Measurements from ENCODE around the gene FRMD4A.

FRMD4A gene

GRCh38 chr10:14039968-14040668, 290.6 kb downstream of the FRMD4A start:
- no peak for FAIRE-seq

DNA sequence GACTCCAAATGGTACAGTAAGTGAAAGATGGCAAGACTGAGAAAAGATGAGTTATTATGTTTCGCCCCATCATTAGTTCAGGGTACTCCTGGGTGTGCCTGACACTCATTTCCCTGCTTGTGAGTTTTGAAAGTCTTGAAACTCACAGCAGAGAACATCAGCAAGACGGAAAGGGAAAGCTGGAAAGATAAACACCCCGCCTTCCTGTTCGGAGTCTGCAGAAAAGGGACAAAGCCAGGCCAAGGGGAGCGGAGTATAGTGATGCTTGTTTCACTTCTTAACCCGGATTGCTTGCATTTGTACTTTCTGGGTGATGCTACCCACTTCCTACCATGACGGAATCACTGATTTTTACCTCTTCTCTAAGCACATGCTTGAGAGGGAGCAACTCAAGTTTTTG, 294.5 kb downstream of the FRMD4A start:
- no peak for FAIRE-seq

DNA sequence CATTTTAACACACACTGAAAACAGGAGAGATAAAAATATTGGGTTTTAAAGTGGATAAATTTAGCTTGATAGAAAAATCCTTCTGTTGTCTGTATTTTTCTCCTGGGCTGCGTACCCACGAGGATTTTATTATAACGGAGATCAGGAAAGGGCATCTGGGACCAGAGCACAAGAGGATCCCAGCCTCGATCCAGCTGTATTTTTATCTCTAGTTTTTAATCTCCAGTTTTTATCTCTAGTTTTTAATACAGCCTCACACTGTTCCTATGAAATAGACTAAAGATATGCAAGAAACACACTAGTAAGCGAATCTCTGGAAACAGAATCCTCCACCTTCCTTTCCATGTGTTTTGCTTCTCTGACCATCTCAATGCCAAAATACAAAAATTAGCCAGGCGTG, 295.2 kb downstream of the FRMD4A start:
- no peak for FAIRE-seq

- no peak for FAIRE-seq
Measured at GRCh38 chr10:14032406-14032998, 298.2 kb downstream of the FRMD4A start.

DNA sequence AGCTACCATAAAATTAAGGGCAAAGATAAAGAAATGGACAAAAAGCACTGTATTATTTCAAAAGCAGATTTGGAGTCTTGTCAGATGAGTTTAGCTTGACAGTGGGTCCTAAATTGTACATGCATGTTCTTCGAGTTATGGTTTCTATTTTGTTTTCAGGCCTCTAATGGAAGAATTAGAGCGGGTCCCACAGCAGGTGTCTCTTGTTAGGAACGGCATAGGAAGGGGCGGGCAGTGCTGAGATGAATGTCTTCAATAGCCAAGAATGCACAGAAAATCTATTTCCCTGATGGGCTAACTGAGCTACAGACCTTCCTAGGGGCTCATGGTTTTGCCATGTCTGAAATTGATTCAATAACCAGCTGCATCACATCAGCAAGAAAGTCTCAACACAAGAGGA, 304.4 kb downstream of the FRMD4A start:
- no peak for FAIRE-seq

DNA sequence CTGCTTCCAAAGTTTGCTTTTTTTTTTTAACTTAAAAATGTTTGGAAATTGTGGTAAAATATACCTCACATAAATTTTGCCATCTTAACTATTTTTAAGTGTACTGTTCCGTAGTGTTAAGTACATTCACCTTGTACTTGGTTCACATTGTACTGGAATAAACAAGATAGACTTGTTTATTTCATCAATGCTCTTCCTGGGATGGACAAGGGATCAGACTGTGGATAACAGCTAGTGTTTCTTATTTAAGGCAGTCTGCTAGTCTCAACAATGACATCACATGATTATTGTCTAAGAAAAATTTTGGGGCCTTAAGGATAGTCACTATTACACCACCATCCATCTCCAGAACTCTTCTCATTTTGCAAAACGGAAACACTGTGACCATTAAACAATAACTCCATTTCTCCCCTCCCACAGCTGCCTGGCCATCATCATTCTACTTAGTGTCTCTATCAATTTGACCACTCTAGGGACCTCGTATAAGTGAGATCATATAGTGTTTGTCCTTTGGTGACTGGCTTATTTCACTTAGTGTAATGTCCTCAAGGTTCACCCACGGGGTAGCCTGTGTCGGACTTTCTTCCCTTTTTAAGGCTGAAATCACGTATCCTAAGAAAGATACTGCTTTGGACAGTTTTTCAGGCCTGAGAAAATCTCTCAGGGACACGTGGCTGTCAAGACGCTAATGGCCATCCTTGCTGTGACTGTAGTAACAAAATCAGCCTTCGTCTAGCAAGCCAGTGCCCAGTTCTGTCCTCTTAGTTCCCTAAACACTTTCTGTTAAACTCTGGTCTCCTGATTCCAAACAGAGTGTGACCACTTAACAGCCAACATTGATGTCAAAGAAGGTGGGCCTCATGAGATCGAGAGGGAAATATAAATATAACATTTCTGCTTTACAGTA, 305.2 kb downstream of the FRMD4A start:
- no peak for FAIRE-seq

GRCh38 chr10:14024329-14025202, 306.2 kb downstream of the FRMD4A start:
- no peak for FAIRE-seq

DNA sequence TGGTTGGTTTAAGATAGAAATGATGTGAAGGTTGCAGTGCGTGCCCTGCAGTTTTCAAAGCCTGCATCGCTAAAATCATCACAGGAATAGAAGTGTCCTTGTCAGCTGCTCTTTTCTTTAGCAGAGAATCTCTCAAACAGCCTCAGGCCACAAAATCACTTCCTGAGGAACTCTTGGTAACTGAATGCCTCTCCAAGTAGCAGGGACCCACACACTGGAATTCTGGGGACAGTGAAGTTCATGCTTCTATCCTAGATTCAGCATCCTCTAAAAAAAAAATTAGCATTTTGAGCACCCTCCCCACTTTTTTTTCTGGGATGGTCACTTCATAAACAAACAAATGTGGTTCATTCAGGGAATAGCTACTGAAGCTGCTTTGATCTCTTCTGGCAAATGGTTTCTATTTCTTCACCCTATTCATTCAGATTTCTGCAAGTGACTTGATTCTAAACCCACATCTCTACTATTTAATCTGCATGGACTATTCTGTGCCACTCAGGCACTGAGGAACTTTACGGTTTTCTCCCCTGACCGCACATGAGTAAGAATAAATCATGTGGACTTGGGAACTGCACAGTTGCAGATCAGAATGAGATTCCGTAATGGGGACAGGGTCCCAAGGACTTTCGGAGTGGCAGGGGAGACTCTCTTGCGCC, 306.9 kb downstream of the FRMD4A start:
- FAIRE-seq, result no peak

GRCh38 chr10:14022954-14023672, 307.6 kb downstream of the FRMD4A start:
- FAIRE-seq, result no peak

- FAIRE-seq, result no peak
Measured at GRCh38 chr10:14022052-14022451, 308.7 kb downstream of the FRMD4A start.

DNA sequence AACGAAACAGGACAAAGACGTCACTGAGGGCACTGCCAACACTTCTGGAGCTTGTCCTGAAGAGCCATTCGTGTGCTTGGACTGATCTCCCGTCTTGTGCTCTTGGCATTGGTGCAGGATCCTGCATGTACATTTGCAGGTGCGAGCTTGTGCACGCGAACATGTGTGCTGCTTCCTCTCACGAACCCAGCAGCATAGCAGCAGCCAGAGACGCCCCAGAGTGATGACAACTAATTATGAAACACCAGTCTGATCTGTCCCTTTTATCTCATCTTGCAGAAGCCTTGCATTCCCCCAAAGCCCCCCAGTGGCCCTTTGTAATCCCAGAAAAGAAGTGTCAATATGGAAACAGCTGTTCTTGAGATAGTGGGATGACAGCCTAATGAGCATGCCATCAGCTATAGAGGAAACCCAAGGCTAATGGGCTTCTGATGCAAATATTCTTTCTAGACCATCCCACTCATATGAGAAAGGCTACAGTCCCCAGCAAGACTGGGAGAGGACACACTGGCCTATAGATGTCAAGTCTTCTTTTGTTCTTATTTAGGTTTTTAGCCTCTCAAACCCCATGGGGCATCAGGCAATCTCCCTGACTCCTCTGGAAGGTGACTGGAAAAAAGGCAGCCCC, 310.6 kb downstream of the FRMD4A start:
- no peak for FAIRE-seq

- FAIRE-seq, result no peak
Measured at GRCh38 chr10:14017467-14017866, 313.3 kb downstream of the FRMD4A start.

DNA sequence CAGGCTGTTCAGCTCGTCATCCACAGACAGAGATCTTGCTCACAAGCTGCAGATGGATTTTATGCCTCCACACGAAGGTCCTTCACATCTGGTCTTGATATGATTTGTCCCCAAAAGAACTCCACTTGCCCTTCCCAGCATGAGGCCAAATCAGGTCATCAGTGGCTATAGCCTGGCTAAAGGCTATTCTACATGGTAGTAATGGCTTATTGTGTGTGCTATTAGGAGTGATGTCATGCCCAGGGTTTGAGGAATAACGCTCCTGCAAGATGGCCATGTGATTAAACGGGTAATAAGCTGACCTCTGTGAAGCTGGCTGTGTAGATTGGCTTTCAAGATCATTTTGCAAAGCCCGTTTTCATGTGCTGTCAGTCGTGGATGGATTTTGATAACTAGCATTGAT, 313.8 kb downstream of the FRMD4A start:
- FAIRE-seq, result no peak

GRCh38 chr10:14016011-14016536, 314.6 kb downstream of the FRMD4A start:
- FAIRE-seq, result no peak

DNA sequence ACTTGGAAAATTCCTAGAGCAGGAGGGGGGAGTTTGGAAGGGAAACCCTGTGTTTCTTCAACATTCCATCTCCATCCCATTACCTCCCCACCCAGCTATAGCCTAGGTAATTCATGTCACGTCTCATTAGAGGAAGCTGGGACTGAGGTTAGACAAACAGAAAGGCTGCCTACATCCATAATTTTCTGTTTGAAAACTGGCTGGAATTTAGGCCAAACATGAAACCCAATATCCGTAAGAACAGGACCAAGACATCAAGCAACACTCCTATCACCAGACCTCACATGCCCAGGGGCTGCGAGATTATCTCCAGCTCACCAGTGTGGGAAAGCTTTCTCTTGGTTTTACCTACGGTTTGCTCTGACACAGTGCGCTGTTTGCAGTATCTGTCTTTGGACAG, 316.3 kb downstream of the FRMD4A start:
- FAIRE-seq, result no peak

- FAIRE-seq, result no peak
Measured at GRCh38 chr10:14010769-14011574, 319.8 kb downstream of the FRMD4A start.

DNA sequence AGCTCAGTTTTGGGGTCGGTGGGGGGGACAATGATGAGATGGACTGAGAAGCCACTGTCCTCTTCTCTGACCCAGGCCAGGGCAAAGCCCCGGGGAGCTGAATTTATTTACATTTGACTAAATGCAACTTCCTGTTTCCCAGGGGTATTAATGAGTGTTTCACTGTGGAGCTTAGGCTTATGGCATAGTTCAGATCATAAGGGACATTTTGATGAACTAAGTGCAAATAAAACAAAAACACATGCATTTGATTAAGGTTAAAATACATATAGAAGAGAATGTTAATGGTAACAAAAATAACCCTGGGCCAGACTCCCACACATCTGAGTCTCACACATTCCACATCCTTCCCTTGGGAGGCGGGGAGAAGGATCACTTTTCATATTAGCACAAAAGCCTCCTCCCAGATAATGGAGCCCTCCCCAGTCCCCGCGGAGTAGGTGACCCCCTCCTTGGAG, 320.6 kb downstream of the FRMD4A start:
- no peak for FAIRE-seq

GRCh38 chr10:14009371-14010100, 321.2 kb downstream of the FRMD4A start:
- no peak for FAIRE-seq

DNA sequence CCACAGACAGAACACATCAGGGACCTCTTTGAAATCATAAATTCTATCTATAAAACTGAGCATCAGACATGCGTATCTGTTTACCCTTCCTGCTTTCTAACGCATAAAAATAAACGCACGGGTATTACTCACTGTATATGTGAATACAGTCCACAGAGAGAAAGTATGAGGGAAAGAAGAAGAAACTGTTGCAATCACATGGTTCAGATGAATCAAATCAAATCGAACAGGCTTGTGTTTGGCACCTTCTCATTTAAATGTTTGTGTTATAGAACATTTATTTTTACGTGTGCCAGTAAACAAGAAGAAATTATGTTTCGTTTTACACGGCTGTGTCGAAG, 322.0 kb downstream of the FRMD4A start:
- FAIRE-seq, result no peak
